ENCODE data around the gene RNF146.

DNA sequence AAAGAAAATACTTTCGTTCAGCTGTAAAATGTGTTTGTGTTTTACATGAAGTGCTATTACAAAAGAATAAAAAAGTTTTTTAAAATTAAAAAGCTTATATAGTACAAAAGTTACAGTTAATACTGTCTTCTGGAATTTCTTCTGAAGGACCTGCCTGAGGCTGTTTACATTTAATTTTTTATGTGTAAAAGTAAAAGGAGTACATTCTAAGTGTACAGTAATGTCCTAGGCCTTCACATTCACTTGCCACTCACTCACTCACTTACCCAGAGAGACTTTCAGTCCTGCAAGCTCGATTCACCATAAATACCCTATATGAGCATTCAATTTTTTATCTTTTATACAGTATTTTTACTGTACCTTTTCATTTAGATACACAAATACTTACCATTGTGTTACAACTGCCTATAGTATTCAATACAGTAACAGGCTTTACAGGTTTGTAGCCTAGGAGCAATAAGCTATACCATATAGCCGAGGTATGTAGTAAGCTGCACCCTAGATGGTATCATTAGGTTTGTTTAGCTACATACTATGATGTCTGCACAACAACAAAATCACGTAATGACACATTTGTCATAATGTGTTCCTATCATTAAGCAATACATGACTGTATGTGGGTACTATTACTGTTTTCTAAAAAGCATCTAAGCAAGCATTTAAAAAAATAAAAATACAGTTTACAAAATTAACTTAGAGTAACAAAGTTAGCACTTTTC is 33.0 kb downstream of the RNF146 start:
- TF ChIP-seq POLR2A (IDR thresholded peaks at IDR 0.05; ENCODE audit: low read length) (no peak), GATA1 (IDR thresholded peaks at IDR 0.05; ENCODE audit: low read depth, low read length) (no peak)
